Measurements from ENCODE around the gene RAMACL. TPM values are rescaled to one million over a fixed set of nuclear protein-coding genes. Genes with fewer than 3 reads are reported as not detected.

RAMACL gene
- total RNA-seq, 1 experiment from 2014 or later: 8.0 TPM

- in situ Hi-C loops (cut with HindIII; ENCODE audit: low sequenced_read_pairs): no loop called here
- DNase-seq (ENCODE audit: low spot score): no peak
Measured at GRCh38 chr6:166618866-166619761, 32.6 kb upstream of the RAMACL start.

DNA sequence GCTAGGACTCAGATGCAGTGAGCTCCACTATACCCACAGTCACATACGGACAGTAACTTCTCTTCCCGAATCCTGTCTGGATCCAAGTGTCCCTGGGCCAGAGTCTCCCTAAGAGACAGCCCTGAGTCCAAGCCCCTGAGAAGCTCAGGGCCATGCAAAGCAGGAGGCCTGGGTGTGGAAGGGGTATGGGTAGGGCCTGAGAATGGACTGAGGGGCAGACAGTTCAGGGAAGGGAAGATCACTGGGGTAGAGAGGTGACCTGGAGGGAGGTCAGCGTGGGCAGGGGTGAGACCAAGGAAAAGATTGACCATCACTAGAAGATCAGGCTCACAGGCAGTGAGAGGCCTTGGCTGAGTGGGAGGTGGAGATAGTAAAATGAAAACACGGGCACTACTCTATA lies 31.8 kb upstream of the RAMACL start:
- in situ Hi-C loops (cut with HindIII; ENCODE audit: low sequenced_read_pairs): no loop called here

DNA sequence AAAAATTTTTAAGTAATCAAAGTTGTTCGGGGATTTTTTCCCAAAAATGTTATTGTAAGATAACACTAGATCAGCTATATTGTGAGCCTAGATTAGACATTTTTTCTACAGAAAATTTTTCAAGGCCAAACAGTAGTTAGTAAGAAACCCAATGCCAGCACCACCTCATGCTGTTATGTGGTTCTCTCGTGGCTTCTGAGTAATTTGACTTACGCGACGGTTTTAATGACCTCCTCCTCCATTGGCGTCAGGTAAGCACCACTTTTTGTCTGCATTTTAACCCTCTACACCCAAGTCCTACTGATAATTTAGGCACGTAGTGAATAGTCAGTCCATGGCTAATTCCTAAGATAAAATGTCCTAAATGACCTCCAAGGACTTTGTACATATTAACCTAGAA lies 30.9 kb upstream of the RAMACL start:
- in situ Hi-C loops (cut with HindIII; ENCODE audit: low sequenced_read_pairs): no loop called here
- DNase-seq (ENCODE audit: low spot score): no peak

More for the DNA sequence above, 31.8 kb upstream of the RAMACL start:
- no peak for DNase-seq (ENCODE audit: low spot score)

DNA sequence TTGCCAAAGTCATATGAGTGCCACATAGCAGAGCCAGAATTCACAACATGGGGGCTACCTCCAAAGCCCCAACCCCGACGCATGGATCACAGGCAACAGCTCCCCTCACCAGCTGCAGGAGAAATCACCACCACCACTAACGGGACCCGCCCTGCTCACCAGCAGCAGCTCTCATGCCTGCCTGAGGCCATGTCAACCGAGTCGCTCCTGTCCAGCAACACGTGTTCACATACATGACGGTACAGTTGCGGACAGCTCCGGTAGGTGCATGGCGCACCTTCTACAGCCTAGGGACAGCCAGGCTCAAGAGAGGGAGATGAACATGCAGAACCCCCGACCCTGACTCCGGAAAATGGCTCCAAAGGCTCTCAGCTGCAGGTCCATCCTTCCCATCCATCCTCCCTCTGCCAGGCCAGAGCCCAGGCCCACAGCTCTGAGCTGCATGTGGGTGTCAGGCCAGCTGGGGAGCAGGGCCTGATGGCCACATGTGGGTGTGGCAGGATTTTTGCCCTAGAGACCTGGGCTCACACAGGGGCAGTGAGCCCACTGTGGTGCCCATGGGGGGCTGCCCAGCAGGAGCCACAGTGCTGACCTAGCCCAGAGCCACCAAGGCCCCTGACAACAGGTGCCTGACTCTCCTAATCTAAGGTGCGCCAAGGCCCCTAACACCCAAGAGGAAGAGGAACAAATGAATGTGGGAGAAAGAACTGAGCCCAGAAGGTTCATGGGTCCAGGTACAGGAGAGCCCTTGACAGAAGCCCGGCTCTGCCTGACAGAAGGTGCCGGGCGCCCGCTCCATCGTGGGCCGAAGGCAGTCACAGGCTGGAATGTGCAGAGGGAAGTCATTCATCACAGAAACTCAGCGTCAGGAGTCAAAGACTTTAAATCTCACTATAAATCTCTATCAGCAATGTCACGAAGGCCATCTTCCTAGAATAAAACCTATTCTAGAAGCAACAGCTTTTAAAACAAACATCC lies 30.1 kb upstream of the RAMACL start:
- DNase-seq (ENCODE audit: low spot score): no peak
- in situ Hi-C loops (cut with HindIII; ENCODE audit: low sequenced_read_pairs): no loop called here

- in situ Hi-C loops (cut with HindIII; ENCODE audit: low sequenced_read_pairs): no loop called here
- DNase-seq (ENCODE audit: low spot score): no peak
Measured at GRCh38 chr6:166615059-166615770, 28.7 kb upstream of the RAMACL start.

DNA sequence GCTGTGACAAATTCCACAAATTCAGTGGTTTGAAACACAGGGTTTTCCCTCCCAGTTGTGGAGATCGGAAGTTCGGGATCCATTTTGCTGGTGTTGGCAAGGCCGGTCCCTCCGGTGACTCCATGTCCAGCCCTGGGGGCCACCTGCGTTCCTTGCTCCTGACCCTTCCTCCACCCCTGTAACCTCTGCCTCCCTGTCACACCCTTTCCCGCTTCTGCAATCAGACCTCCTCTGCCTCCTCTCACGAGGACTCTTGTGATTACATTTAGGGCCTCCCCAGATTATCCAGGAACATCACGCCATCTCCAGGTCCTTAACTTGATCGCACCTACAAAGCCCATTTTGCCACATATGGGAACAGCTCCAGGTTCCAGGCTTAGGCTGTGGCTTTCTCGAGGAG lies 28.1 kb upstream of the RAMACL start:
- no peak for DNase-seq (ENCODE audit: low spot score)
- in situ Hi-C loops (cut with HindIII; ENCODE audit: low sequenced_read_pairs): no loop called here

GRCh38 chr6:166614171-166614583 lies 27.7 kb upstream of the RAMACL start:
- in situ Hi-C loops (cut with HindIII; ENCODE audit: low sequenced_read_pairs): no loop called here
- no peak for DNase-seq (ENCODE audit: low spot score)

DNA sequence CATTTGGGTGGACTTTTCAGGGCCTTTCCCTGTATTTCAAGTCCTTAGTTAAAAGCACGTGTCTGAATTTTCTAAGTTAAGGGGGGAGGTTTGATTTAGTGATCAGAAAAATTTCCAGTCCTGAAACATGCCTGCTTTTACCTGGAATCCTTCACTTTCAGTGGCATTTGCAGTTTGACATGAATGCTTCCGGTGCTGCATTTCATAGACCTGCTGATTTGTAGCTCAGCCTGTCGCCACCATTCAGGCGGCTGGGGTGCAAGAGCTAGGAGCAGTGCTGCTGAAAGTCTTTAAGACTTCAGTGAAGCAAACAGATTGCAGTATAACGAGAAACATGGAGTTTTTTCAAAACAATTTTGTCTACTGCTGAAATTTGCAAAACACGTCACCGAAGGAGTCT lies 26.5 kb upstream of the RAMACL start:
- in situ Hi-C loops (cut with HindIII; ENCODE audit: low sequenced_read_pairs): no loop called here
- DNase-seq (ENCODE audit: low spot score): no peak

GRCh38 chr6:166612471-166612881 lies 26.0 kb upstream of the RAMACL start:
- no peak for DNase-seq (ENCODE audit: low spot score)
- in situ Hi-C loops (cut with HindIII; ENCODE audit: low sequenced_read_pairs): no loop called here

DNA sequence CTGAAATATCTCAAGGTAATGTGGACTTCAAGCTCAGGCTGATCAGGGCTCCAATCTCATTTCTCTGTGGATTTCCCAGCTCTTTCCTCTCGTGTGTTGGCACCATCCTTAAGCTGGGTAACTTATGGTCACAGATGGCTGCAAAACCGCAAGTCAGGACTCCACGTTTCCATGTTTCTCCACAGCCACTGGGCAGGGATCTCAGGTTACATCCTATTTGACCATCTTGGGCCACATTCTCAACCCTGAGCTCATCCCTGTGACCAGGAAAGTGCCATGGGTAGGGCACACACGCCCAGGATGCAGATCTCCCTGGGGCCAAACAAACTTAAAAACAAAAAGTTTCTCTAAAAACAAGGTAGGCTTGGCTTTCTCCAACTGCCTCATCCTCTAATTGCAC lies 25.2 kb upstream of the RAMACL start:
- in situ Hi-C loops (cut with HindIII; ENCODE audit: low sequenced_read_pairs): no loop called here
- no peak for DNase-seq (ENCODE audit: low spot score)

GRCh38 chr6:166610069-166610468 lies 23.6 kb upstream of the RAMACL start:
- in situ Hi-C loops (cut with HindIII; ENCODE audit: low sequenced_read_pairs): no loop called here

GRCh38 chr6:166608774-166609173 lies 22.3 kb upstream of the RAMACL start:
- no peak for DNase-seq (ENCODE audit: low spot score)
- in situ Hi-C loops (cut with HindIII; ENCODE audit: low sequenced_read_pairs): no loop called here

More at GRCh38 chr6:166610069-166610468, 23.6 kb upstream of the RAMACL start:
- DNase-seq (ENCODE audit: low spot score): no peak

DNA sequence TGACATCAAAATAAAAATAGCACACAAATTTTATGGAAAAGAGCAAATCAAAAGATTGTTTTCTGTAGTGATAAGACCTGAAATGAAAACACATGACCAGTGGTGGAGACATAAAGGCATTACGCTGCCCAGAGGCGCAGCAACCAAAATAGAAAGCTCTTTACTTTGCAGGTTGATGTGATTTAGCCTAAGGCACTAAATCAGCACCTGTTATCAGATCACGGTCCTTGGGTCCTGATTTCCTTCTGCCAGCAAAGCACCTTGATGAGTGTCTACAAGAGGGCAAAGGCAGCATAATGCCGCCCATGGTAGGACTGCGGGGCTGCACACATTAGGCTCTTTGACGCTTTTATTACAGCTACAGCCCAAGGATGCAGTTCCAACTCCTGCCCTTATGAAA lies 19.3 kb upstream of the RAMACL start:
- in situ Hi-C loops (cut with HindIII; ENCODE audit: low sequenced_read_pairs): no loop called here
- no peak for DNase-seq (ENCODE audit: low spot score)

GRCh38 chr6:166604911-166605310 lies 18.4 kb upstream of the RAMACL start:
- DNase-seq (ENCODE audit: low spot score): no peak
- in situ Hi-C loops (cut with HindIII; ENCODE audit: low sequenced_read_pairs): no loop called here

DNA sequence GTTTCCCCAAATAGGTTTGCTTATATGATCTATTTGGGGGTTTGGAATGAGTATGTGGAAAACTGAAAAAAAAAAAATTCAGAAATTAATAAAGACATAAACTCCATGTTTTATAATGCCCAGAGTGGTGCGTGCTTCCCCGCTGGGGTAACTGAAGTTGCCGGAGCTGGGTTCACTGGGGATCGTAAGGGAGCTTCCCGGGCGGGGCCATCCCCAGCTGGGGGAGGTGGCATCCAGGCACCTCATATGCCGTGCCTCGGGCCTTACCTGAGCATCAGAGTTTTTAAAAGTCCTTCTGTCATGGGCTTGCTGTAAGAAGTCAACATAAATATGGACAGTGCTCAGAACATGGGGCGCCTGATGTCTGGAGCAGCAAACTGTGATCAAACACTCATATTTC lies 17.9 kb upstream of the RAMACL start:
- in situ Hi-C loops (cut with HindIII; ENCODE audit: low sequenced_read_pairs): no loop called here
- DNase-seq (ENCODE audit: low spot score): no peak

- no peak for DNase-seq (ENCODE audit: low spot score)
- in situ Hi-C loops (cut with HindIII; ENCODE audit: low sequenced_read_pairs): no loop called here
Measured at GRCh38 chr6:166603043-166603690, 16.7 kb upstream of the RAMACL start.

DNA sequence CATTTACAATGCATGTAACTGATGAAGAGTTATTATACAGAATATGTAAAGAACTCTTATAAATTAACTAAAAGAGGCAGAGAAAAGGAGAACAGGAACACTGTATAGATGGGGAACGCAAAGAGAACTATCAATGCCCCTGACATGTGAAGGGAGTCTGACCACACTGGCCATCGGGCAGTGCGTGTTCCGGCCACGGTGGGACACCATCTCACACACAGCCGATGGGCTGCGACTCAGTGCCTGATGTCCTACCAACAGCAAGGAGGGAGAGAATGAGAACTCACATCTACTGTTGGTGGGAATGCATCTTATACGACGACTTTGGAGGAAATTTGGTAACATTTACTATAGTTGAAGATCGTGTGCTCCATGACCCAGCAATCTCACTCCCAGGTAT lies 15.5 kb upstream of the RAMACL start:
- no peak for DNase-seq (ENCODE audit: low spot score)

GRCh38 chr6:166600931-166601330 lies 14.5 kb upstream of the RAMACL start:
- no peak for DNase-seq (ENCODE audit: low spot score)
- in situ Hi-C loops (cut with HindIII; ENCODE audit: low sequenced_read_pairs): no loop called here

More for the DNA sequence above, 15.5 kb upstream of the RAMACL start:
- in situ Hi-C loops (cut with HindIII; ENCODE audit: low sequenced_read_pairs): no loop called here

GRCh38 chr6:166599205-166599604 lies 12.7 kb upstream of the RAMACL start:
- in situ Hi-C loops (cut with HindIII; ENCODE audit: low sequenced_read_pairs): no loop called here
- DNase-seq (ENCODE audit: low spot score): no peak

Data from G401 (cell line).